HG02970 (cell line): ENCODE measurements around the gene WDR89.
"Not testable (repeated sequence)": the region's sequence is repeated elsewhere in the genome, so short reads cannot be mapped to it uniquely, and the experiment has no call there.

Experiments used
- ATAC-seq: cut with Tn5 transposase; IDR thresholded peaks from one replicate; pipeline ENCODE4 v1.9.1; 2021; ENCODE audit warnings: mild to moderate bottlenecking, moderate library complexity, moderate number of reproducible peaks; ENCODE audit not compliant: unreplicated experiment, low FRiP score

WDR89 gene

GRCh38 chr14:63641473-63642228, at the start of gene WDR89:
TSS of gene WDR89 (minus strand) at chr14:63641871. CDS start at chr14:63599942, 41,929 bp downstream.
- ATAC-seq = peak; percentile 86

- ATAC-seq = no peak
Measured at GRCh38 chr14:63689132-63689531, 47.5 kb upstream of the WDR89 start.

- no peak for ATAC-seq
Measured at GRCh38 chr14:63686926-63687325, 45.3 kb upstream of the WDR89 start.

GRCh38 chr14:63685401-63685800, 43.7 kb upstream of the WDR89 start:
- ATAC-seq = no peak

- no peak for ATAC-seq
Measured at GRCh38 chr14:63682727-63683593, 41.3 kb upstream of the WDR89 start.

- no peak for ATAC-seq
Measured at GRCh38 chr14:63678536-63678935, 36.9 kb upstream of the WDR89 start.

- ATAC-seq = no peak
Measured at GRCh38 chr14:63677891-63678379, 36.3 kb upstream of the WDR89 start.

GRCh38 chr14:63676615-63677014, 34.9 kb upstream of the WDR89 start:
- ATAC-seq = no peak

- ATAC-seq = no peak
Measured at GRCh38 chr14:63673886-63674497, 32.3 kb upstream of the WDR89 start.

- ATAC-seq = no peak
Measured at GRCh38 chr14:63673255-63673654, 31.6 kb upstream of the WDR89 start.

- ATAC-seq = peak; percentile 68
Measured at GRCh38 chr14:63672417-63673180, 30.9 kb upstream of the WDR89 start.

- ATAC-seq = no peak
Measured at GRCh38 chr14:63671987-63672386, 30.3 kb upstream of the WDR89 start.

GRCh38 chr14:63670692-63671091, 29.0 kb upstream of the WDR89 start:
- no peak for ATAC-seq

GRCh38 chr14:63666335-63666734, 24.7 kb upstream of the WDR89 start:
- no peak for ATAC-seq

- no peak for ATAC-seq
Measured at GRCh38 chr14:63663428-63664341, 22.0 kb upstream of the WDR89 start.

- no peak for ATAC-seq
Measured at GRCh38 chr14:63662776-63663175, 21.1 kb upstream of the WDR89 start.

- not testable (repeated sequence) for ATAC-seq
Measured at GRCh38 chr14:63661881-63662280, 20.2 kb upstream of the WDR89 start.

GRCh38 chr14:63659726-63660125, 18.1 kb upstream of the WDR89 start:
- ATAC-seq = no peak

GRCh38 chr14:63656194-63656593, 14.5 kb upstream of the WDR89 start:
- no peak for ATAC-seq
